Right lobe of liver (tissue), 4 donors: ENCODE data around the gene THAP5.

Source experiments
- POLR2A ChIP-seq: fragments of 450-650 bp; IDR thresholded peaks from one replicate; pipeline ENCODE4 v1.6.1; 2017; ENCODE audit warnings: antibody characterized with exemption, mild to moderate bottlenecking
- TF ChIP-seq, protein P1 (sequence below), 4 donors: fragments of 200-600 bp in 3 of 4; fragments of 450-650 bp in 1 of 4; IDR thresholded peaks; one replicate each; pipeline versions ENCODE4 v1.5.1 to v1.8.0; 2016 to 2022; ENCODE audit warnings: antibody characterized with exemption in 4 of 4, mild to moderate bottlenecking in 2 of 4
- donor health status: DM: no; HTN: no; CAD: no.
- donor health status: DM: no; HTN: no; CAD: no.
- donor health status: DM: no; HTN: yes; CAD: no.

DNA sequence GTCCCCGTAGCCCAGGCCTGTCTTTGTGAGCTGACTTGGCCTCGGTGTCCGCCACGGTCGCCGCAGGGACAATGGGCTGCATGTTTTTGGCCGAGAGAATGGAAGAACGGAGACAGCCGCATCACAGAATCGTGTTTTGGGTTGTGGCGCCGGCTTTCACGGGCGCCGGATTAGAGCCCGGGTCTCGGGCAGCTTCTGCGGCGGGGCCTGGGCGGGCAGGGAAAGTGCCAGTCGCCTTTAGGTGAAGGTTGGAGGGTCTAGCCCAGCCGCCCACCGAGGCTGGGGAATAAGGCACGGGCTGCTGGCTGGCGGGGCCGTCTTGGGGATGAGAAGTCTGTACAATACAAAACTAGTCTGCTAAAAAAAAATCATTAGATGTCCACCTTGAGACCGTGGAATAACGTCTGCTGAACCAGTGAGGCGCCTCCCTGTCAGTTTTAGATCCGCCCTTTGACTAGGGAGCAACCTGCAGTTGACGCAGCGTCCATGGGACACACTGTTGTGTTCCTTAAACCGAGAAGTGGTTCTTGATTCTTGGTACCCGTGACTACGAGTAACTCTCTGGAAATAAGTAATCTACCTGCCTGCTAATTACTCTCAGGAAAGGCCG, 745 bp upstream of the THAP5 start:
- TF ChIP-seq, protein P1, sequence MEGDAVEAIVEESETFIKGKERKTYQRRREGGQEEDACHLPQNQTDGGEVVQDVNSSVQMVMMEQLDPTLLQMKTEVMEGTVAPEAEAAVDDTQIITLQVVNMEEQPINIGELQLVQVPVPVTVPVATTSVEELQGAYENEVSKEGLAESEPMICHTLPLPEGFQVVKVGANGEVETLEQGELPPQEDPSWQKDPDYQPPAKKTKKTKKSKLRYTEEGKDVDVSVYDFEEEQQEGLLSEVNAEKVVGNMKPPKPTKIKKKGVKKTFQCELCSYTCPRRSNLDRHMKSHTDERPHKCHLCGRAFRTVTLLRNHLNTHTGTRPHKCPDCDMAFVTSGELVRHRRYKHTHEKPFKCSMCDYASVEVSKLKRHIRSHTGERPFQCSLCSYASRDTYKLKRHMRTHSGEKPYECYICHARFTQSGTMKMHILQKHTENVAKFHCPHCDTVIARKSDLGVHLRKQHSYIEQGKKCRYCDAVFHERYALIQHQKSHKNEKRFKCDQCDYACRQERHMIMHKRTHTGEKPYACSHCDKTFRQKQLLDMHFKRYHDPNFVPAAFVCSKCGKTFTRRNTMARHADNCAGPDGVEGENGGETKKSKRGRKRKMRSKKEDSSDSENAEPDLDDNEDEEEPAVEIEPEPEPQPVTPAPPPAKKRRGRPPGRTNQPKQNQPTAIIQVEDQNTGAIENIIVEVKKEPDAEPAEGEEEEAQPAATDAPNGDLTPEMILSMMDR (IDR thresholded peaks at IDR 0.05), result no peak
- no peak for TF ChIP-seq POLR2A
